ENCODE measurements around the gene COL4A2.
"Not testable (repeated sequence)": the region's sequence is repeated elsewhere in the genome, so short reads cannot be mapped to it uniquely, and the experiment has no call there.

Gene COL4A2

GRCh38 chr13:110445722-110446574 is 138.9 kb downstream of the COL4A2 start:
- DNase-seq, result no peak

DNA sequence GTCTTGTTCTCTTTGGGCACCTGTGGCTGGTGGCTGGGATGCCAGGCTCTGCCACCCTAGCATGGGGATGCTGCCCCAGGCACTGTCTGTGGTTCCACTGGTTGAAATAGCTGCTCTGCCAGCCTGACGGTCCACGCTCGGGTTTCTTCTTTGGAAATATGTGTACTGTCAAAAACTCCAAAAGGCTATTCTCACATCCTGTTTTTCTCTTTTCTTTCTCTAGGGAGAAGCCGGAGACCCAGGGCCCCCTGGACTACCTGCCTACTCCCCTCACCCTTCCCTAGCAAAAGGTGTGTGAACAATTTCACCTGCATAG is 139.4 kb downstream of the COL4A2 start:
- no peak for DNase-seq

DNA sequence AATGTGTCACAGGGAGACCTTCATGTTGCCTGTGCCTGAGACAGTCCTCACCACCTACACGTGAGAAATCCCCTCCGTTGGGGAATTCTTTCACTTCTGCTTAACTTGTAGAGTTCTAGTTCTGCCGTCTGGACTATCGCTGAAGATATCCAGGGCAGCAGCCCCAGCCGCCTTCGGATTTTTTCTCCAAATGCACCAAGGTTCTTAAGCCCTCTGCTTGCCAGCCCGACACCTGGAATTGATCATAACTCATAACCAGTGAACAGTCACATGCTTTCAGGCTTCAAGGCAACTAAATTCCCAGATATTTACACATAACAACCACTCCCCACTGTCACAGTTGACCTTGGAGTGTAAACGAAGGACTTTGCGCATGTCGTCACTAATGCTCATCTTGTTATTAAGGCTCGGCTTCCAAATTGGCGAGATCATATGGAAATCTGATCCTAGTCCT is 140.0 kb downstream of the COL4A2 start:
- DNase-seq, result no peak

- no peak for DNase-seq
Measured at GRCh38 chr13:110447801-110448200, 140.7 kb downstream of the COL4A2 start.

DNA sequence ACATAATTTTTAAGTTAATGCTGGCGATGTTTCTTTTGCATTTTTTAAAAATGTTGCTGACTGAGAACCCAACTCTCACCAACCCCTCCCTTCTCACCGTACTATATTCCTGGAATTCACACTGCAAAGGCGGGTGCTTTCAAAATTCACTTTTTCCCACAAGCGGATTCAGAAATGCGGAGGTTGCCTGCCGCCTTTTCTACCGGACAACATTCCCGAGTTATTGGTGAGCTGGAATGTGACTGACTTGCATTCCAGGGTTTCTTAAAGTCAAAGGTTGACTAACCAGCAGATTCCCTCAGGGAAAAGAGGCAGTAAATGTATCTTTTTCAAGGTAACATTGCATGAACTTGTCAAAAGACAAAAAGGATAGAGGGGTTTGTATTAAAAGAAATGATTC is 141.1 kb downstream of the COL4A2 start:
- no peak for DNase-seq

GRCh38 chr13:110448677-110449076 is 141.6 kb downstream of the COL4A2 start:
- no peak for DNase-seq

- DNase-seq, result no peak
Measured at GRCh38 chr13:110449219-110450015, 142.3 kb downstream of the COL4A2 start.

DNA sequence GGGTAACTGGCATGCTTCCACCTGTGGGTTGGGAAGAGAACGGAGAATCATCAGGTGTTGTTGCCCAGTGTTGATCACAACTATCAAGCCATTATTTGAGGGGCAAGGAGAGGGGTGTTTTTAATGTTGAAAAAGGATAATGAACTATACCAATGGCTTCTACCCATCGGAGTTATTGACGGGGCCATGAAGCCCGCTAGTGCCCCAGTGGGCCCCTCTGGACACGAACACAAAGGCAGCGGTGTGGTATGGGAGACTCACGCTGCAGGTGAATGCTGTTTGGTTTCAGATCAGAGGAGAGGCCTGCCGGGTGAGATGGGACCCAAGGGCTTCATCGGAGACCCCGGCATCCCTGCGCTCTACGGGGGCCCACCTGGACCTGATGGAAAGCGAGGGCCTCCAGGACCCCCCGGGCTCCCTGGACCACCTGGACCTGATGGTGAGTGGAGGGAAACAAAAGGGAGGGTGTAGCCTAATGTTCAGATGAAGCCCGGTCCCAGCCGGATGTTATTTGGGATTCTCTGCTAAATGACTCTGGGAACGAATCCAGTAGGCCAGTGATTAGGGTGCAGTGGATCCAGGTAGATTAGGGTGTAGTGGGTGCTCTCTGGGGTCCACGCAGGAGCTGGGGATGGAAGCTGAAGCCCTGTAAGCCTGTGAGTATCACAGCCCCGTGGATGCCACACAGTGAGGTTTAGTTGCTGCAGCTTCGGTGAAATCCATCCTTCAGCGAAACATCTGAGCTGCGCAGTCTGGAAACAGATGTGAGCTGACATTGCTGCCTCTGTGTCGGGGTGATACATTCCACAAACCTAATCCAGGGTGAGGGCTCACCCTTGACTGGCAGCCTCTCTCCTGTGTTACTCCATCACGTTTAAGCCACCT is 143.2 kb downstream of the COL4A2 start:
- no peak for DNase-seq

DNA sequence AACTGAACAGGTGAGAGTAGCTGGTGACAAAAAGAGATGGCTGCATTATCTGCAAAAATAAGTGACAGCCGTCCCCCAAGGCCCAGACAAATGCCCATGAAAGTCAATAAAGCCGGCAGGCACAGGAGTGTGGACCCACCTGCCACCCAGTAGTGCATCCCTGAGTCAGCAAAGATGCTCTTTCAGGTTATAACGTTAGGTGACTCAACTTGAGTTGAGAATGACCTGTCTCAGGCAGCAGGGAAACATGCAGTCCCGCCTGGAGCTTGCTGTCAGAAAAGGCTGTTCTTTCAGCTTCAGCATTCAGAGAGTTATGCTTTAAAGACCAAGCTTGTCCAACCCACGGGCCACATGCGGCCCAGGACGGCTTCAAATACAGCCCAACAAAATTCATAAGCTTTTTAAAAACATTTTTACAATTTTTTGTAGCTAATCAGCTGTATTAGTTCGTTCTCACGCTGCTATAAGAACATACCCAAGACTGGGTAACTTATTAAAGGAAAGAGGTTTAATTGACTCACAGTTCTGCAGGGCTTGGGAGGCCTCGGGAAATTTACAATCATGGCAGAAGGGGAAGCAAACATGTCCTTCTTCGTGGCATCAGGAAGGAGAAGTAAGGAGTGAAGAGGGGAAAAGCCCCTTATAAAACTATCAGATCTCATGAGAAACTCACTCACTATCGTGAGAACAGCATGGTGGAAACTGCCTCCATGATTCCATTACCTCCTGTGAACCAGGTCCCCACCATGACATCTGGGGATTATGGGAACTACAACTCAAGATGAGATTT is 144.1 kb downstream of the COL4A2 start:
- no peak for DNase-seq

- not testable (repeated sequence) for DNase-seq
Measured at GRCh38 chr13:110453091-110453490, 146.0 kb downstream of the COL4A2 start.

- DNase-seq, result no peak
Measured at GRCh38 chr13:110453797-110454196, 146.7 kb downstream of the COL4A2 start.

DNA sequence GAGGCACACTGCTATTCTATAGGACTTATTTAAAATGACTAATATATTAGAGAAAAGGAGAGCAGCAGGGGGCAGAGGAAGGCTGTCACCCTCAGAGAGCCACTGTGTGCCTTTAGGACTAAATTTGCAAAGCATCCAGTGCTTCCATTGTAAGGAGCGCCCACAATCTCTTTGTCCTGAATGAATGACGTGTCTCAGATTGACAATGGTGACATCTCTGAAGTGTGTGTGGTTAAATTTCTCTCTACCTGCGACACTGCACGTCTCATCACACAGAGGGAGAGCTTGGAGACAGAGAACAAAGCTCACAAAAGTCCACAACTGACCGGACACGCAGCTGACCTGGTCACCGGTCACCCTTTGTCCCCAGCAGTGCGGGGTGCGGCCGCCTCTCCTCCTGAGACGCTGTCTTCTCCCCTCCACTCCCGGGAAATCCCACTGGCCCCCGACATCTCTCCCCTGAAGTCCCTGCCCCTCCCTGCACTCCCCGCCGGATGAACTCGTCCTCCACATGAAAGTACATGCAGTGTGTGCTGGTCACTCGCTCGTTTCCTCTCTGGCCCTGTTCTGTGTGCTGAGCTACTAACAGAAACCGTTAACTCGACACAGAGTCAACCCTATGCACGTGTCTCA is 147.3 kb downstream of the COL4A2 start:
- no peak for DNase-seq

DNA sequence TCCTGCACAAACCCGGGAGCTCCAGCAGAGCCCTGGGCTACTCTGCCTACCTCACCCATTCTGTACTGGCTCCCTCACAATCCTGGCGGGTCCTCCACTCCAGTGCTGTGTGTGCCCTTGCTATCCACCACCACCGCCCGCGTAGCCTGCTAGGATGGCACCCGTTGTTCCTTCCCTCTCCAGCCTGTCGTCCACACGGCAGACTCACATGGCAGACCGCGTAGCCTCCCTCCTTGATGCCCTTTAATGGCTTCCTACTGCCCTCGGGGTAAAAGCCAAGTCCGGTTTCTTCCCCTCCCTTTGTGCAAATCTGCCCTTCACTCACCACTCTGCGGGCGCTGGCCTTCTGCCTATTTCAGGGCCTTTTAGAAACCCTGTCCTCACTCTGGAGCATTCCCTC is 147.9 kb downstream of the COL4A2 start:
- DNase-seq, result no peak

- DNase-seq, result no peak
Measured at GRCh38 chr13:110455444-110455843, 148.4 kb downstream of the COL4A2 start.

DNA sequence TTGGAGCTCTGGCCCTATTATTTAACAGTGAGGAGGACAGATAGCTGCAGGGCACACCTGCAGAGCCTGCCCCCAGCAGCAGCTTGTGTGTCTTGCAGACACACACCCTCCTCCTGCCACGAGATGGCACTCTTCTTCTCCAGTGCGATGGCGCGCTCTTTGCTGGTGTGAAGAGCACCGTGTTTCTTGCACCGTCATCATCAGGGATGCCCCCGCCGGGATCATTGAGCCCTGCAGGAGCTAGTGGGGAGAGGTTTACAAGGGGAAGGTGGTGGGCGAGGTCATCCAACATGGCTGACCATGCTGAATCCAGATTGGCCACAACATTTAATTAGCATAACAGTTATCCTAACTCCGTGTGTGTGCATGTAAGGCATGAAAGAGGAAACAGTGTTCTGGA is 148.9 kb downstream of the COL4A2 start:
- DNase-seq, result peak; percentile 86

- no peak for DNase-seq
Measured at GRCh38 chr13:110456550-110456949, 149.5 kb downstream of the COL4A2 start.

DNA sequence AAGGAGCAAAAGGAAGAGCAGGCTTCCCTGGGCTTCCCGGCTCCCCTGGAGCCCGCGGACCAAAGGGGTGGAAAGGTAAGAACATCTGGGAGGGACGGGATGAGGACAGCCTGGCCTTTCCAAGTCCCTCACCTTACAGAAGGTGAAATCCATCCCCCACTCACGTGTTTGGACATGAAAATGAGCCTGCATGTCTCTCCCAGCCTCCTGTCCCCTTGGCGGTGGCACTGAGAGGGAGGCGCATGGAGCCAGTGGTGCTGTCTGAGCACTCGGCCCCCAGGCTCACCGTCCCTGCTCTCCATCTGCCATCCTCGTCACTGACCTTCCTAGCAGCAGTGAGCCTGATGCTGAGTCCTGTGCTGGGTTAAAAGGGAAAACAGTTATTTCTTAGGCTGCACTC is 150.3 kb downstream of the COL4A2 start:
- no peak for DNase-seq

DNA sequence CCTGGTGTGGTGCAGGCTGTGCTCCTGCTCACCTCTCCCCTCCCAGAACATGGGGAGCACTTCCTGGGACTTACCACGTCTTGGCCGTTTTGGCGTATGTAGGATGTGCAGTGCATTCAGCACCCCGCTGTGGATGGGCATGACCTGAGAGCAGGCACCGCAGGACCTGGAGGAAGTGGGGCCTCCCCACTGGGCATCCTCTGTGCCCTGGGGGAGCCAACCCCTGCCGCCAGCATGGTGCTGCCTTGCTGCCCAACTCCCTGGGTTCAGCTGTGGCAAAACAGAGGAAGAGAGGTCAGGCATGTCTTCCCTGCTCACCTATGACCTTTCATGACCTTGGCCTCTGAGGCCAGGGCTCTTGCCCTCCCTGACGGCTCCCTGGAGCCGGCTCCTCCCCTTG is 150.9 kb downstream of the COL4A2 start:
- no peak for DNase-seq

- DNase-seq, result no peak
Measured at GRCh38 chr13:110458594-110459365, 151.7 kb downstream of the COL4A2 start.

- no peak for DNase-seq
Measured at GRCh38 chr13:110462091-110462490, 155.0 kb downstream of the COL4A2 start.

DNA sequence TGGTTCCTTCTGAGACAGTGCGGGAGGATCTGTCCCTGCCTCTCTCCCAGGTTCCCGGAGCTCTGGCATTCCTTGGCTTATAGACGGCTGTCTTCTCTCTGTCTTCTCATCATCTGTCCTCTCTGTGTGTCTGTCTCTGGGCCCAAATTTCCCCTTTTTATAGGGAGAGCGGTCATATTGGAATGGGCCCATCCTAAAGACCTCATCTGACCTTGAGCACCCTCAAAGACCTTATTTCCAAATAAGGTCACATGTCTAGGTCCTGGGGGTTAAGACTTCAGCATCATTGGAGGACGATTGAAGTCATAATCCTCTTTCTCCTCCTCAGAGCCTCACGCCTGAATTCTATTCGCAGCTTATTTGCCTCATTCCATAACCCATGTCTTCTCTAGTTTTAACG is 156.1 kb downstream of the COL4A2 start:
- DNase-seq, result no peak
